ENCODE results near the gene TPI1.

Gene TPI1

GRCh38 chr12:6838854-6839253 lies 28.5 kb upstream of the TPI1 start:
- TF ChIP-seq POLR2AphosphoS5 (IDR thresholded peaks at IDR 0.05; ENCODE audit: low read depth, low read length) (no peak), TAF1 (IDR thresholded peaks at IDR 0.05; ENCODE audit: borderline replicate concordance, insufficient read depth, low read length) (no peak), FOXP2 (optimal IDR thresholded peaks at IDR 0.05; ENCODE audit: borderline replicate concordance, extremely low read depth, extremely low read length, insufficient read depth) (no peak)

- no peak for TF ChIP-seq FOXP2 (optimal IDR thresholded peaks at IDR 0.05; ENCODE audit: borderline replicate concordance, extremely low read depth, extremely low read length, insufficient read depth)
- TF ChIP-seq REST (IDR thresholded peaks at IDR 0.05; ENCODE audit: insufficient read depth in 1 of 2, low read depth in 2 of 2, low read length in 2 of 2), result no peak
- no peak for TF ChIP-seq TAF1 (IDR thresholded peaks at IDR 0.05; ENCODE audit: borderline replicate concordance, insufficient read depth, low read length)
- TF ChIP-seq POLR2AphosphoS5 (IDR thresholded peaks at IDR 0.05; ENCODE audit: low read depth, low read length), result no peak
- TF ChIP-seq SIN3A (IDR thresholded peaks at IDR 0.05; ENCODE audit: borderline replicate concordance, insufficient read depth, low read length), result no peak
Measured at GRCh38 chr12:6839482-6840201, 27.7 kb upstream of the TPI1 start.

GRCh38 chr12:6840330-6840729 lies 27.0 kb upstream of the TPI1 start:
- TF ChIP-seq POLR2AphosphoS5 (IDR thresholded peaks at IDR 0.05; ENCODE audit: low read depth, low read length), result no peak
- TF ChIP-seq SIN3A (IDR thresholded peaks at IDR 0.05; ENCODE audit: borderline replicate concordance, insufficient read depth, low read length), result no peak
- TF ChIP-seq REST (IDR thresholded peaks at IDR 0.05; ENCODE audit: insufficient read depth in 1 of 2, low read depth in 2 of 2, low read length in 2 of 2), result no peak
- no peak for TF ChIP-seq FOXP2 (optimal IDR thresholded peaks at IDR 0.05; ENCODE audit: borderline replicate concordance, extremely low read depth, extremely low read length, insufficient read depth)
- TF ChIP-seq TAF1 (IDR thresholded peaks at IDR 0.05; ENCODE audit: borderline replicate concordance, insufficient read depth, low read length), result no peak

GRCh38 chr12:6840761-6841515 lies 26.4 kb upstream of the TPI1 start, which contains the start of gene GNB3:
TSS of gene GNB3 (plus strand) at chr12:6840925. CDS start at chr12:6841288, 363 bp downstream.
- TF ChIP-seq TAF1 (IDR thresholded peaks at IDR 0.05; ENCODE audit: borderline replicate concordance, insufficient read depth, low read length) (no peak), REST (IDR thresholded peaks at IDR 0.05; ENCODE audit: insufficient read depth in 1 of 2, low read depth in 2 of 2, low read length in 2 of 2) (no peak), FOXP2 (optimal IDR thresholded peaks at IDR 0.05; ENCODE audit: borderline replicate concordance, extremely low read depth, extremely low read length, insufficient read depth) (no peak), POLR2AphosphoS5 (IDR thresholded peaks at IDR 0.05; ENCODE audit: low read depth, low read length) (no peak), SIN3A (IDR thresholded peaks at IDR 0.05; ENCODE audit: borderline replicate concordance, insufficient read depth, low read length) (no peak)

- TF ChIP-seq SIN3A (IDR thresholded peaks at IDR 0.05; ENCODE audit: borderline replicate concordance, insufficient read depth, low read length) (no peak), FOXP2 (optimal IDR thresholded peaks at IDR 0.05; ENCODE audit: borderline replicate concordance, extremely low read depth, extremely low read length, insufficient read depth) (no peak), TAF1 (IDR thresholded peaks at IDR 0.05; ENCODE audit: borderline replicate concordance, insufficient read depth, low read length) (no peak), POLR2AphosphoS5 (IDR thresholded peaks at IDR 0.05; ENCODE audit: low read depth, low read length) (no peak), REST (IDR thresholded peaks at IDR 0.05; ENCODE audit: insufficient read depth in 1 of 2, low read depth in 2 of 2, low read length in 2 of 2) (no peak)
Measured at GRCh38 chr12:6842075-6842474, 25.3 kb upstream of the TPI1 start.

Data from PFSK-1 (cell line).